ENCODE data around the gene CDH16. TPM values are rescaled to one million over a fixed set of nuclear protein-coding genes. Genes with fewer than 3 reads are reported as not detected.

Gene CDH16
- total and polyA plus RNA-seq, 2 of the 13 experiments (the other 11 are each of a cell fraction or from before 2014, with no cell fraction given) = 2.7 to 3.9 TPM

GRCh38 chr16:66904846-66905632, 13.6 kb downstream of the CDH16 start (continued):
- TF ChIP-seq ZNF329 (CRISPR knock-in tag; IDR thresholded peaks at IDR 0.05; ENCODE audit: low read depth) (no peak), ZIK1 (CRISPR knock-in tag; IDR thresholded peaks at IDR 0.05; ENCODE audit: borderline replicate concordance, low read depth) (no peak; the same call in 1 of the 2 replicates), MTA3 (CRISPR knock-in tag; IDR thresholded peaks at IDR 0.05) (no peak), ELF4 (CRISPR knock-in tag; IDR thresholded peaks at IDR 0.05; ENCODE audit: borderline replicate concordance) (no peak), NFKBIZ (CRISPR knock-in tag; IDR thresholded peaks at IDR 0.05) (no peak), FLYWCH1 (CRISPR knock-in tag; IDR thresholded peaks at IDR 0.05) (no peak), ZEB1 (IDR thresholded peaks at IDR 0.05; ENCODE audit: insufficient replicate concordance, low read depth) (peak; percentile 26), HBP1 (CRISPR knock-in tag; IDR thresholded peaks at IDR 0.05; ENCODE audit: low read depth) (peak; percentile 20; the same call in 1 of the 2 replicates), NFYC (CRISPR knock-in tag; IDR thresholded peaks at IDR 0.05) (no peak), ZNF800 (CRISPR knock-in tag; IDR thresholded peaks at IDR 0.05) (peak; percentile 55; the same call in 1 of the 2 replicates), PBX3 (CRISPR knock-in tag; IDR thresholded peaks at IDR 0.05; ENCODE audit: borderline replicate concordance) (no peak), ZNF230 (CRISPR knock-in tag; IDR thresholded peaks at IDR 0.05) (no peak), ZNF275 (CRISPR knock-in tag; IDR thresholded peaks at IDR 0.05; ENCODE audit: borderline replicate concordance) (no peak), ZFP41 (CRISPR knock-in tag; IDR thresholded peaks at IDR 0.05; ENCODE audit: borderline replicate concordance) (no peak; the same call in 1 of the 2 replicates), ZSCAN5A (CRISPR knock-in tag; IDR thresholded peaks at IDR 0.05; ENCODE audit: borderline replicate concordance) (no peak; the same call in 1 of the 2 replicates), BORCS8-MEF2B (CRISPR knock-in tag; IDR thresholded peaks at IDR 0.05) (no peak), ZBTB44 (CRISPR knock-in tag; IDR thresholded peaks at IDR 0.05) (no peak), TCF12 (IDR thresholded peaks at IDR 0.05) (no peak), TCF12 (CRISPR knock-in tag; IDR thresholded peaks at IDR 0.05) (peak; percentile 37; the same call in 1 of the 2 replicates), KLF16 (CRISPR knock-in tag; IDR thresholded peaks at IDR 0.05) (no peak; a peak in 1 of 4 replicates)

Measured in HepG2 (cell line).